ENCODE measurements around the gene CAMK1. TPM values are rescaled to one million over a fixed set of nuclear protein-coding genes. Genes with fewer than 3 reads are reported as not detected.

CAMK1 gene
- total and polyA plus RNA-seq, 2 donors from 2014 or later = 31.2 to 52.7 TPM

DNA sequence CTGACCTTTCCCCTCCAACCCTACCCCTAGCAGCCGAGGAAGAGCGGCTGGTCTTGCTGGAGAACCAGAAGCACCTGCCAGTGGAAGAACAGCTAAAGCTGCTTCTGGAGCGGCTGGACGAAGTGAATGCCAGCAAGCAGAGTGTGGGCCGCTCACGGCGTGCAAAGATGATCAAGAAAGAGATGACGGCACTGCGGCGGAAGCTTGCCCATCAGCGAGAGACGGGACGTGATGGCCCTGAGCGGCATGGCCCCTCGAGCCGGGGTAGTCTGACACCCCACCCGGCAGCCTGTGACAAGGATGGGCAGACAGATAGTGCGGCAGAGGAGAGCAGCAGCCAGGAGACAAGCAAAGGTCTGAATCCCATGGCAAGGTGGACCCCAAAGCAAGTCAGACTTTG is 26.2 kb downstream of the CAMK1 start:
- no peak for FAIRE-seq
- no peak overlapping the region for H3K27ac ChIP-seq (ENCODE audit: low read depth in 2 of 2, low read length in 2 of 2)
- no peak overlapping the region for H3K4me3 ChIP-seq (ENCODE audit: low read length in 3 of 3)
- TF ChIP-seq, protein P1, sequence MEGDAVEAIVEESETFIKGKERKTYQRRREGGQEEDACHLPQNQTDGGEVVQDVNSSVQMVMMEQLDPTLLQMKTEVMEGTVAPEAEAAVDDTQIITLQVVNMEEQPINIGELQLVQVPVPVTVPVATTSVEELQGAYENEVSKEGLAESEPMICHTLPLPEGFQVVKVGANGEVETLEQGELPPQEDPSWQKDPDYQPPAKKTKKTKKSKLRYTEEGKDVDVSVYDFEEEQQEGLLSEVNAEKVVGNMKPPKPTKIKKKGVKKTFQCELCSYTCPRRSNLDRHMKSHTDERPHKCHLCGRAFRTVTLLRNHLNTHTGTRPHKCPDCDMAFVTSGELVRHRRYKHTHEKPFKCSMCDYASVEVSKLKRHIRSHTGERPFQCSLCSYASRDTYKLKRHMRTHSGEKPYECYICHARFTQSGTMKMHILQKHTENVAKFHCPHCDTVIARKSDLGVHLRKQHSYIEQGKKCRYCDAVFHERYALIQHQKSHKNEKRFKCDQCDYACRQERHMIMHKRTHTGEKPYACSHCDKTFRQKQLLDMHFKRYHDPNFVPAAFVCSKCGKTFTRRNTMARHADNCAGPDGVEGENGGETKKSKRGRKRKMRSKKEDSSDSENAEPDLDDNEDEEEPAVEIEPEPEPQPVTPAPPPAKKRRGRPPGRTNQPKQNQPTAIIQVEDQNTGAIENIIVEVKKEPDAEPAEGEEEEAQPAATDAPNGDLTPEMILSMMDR (IDR thresholded peaks at IDR 0.05; ENCODE audit: borderline replicate concordance, extremely low read depth, insufficient read depth) = no peak
- no peaks in the 10 kb centered on the region for H3K9me3 ChIP-seq (ENCODE audit: control insufficient read depth in 2 of 3, insufficient read depth in 1 of 3, low read length in 3 of 3)
- peaks cover 13 to 89% (median 71%) of the 10 kb centered on the region in 3 donors for H3K36me3 ChIP-seq (ENCODE audit: control insufficient read depth in 2 of 3, insufficient read depth in 3 of 3, low read length in 3 of 3)
- intact Hi-C loops (cut with DNase I) = no loop called here
- H3K9ac ChIP-seq (ENCODE audit: low read length in 3 of 3) = no peak overlapping the region
- H3K4me1 ChIP-seq (ENCODE audit: control insufficient read depth in 2 of 3, insufficient read depth in 2 of 3, low read depth in 1 of 3, low read length in 3 of 3) = no peaks in the 10 kb centered on the region
- no peaks in the 10 kb centered on the region for H3K27me3 ChIP-seq (ENCODE audit: control insufficient read depth, insufficient read depth, low read length)
- DNase-seq = no peak

DNA sequence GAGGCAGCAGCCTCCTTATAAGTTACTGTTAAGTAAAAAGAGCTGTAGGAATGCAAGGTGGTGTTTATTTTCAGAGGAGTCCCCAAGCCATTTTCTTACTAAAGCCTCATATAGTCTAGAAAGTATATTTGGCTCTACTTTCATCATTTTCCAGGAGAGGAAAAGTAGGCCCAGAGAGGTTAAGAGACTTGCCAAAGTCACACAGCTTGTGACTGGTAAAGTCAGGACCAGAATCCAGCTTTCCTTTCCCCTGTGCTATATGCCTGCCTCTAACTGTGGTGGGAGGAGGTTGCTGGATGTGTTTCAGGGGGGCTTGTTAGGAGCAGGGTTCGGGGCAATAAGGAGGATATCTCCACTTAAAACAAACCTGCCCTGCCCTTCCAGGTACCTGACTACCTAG is 27.2 kb downstream of the CAMK1 start:
- H3K4me1 ChIP-seq (ENCODE audit: control insufficient read depth in 2 of 3, insufficient read depth in 2 of 3, low read depth in 1 of 3, low read length in 3 of 3) = no peaks in the 10 kb centered on the region
- intact Hi-C loops (cut with DNase I) = no loop called here
- DNase-seq (no peak), FAIRE-seq (no peak)
- H3K9me3 ChIP-seq (ENCODE audit: control insufficient read depth in 2 of 3, insufficient read depth in 1 of 3, low read length in 3 of 3) = no peaks in the 10 kb centered on the region
- H3K9ac ChIP-seq (ENCODE audit: low read length in 3 of 3) = no peak overlapping the region
- no peak overlapping the region for H3K4me3 ChIP-seq (ENCODE audit: low read length in 3 of 3)
- peaks cover 13 to 98% (median 78%) of the 10 kb centered on the region in 3 donors for H3K36me3 ChIP-seq (ENCODE audit: control insufficient read depth in 2 of 3, insufficient read depth in 3 of 3, low read length in 3 of 3)
- no peaks in the 10 kb centered on the region for H3K27me3 ChIP-seq (ENCODE audit: control insufficient read depth, insufficient read depth, low read length)
- TF ChIP-seq, protein P1 (IDR thresholded peaks at IDR 0.05; ENCODE audit: borderline replicate concordance, extremely low read depth, insufficient read depth) = no peak
- no peak overlapping the region for H3K27ac ChIP-seq (ENCODE audit: low read depth in 2 of 2, low read length in 2 of 2)

DNA sequence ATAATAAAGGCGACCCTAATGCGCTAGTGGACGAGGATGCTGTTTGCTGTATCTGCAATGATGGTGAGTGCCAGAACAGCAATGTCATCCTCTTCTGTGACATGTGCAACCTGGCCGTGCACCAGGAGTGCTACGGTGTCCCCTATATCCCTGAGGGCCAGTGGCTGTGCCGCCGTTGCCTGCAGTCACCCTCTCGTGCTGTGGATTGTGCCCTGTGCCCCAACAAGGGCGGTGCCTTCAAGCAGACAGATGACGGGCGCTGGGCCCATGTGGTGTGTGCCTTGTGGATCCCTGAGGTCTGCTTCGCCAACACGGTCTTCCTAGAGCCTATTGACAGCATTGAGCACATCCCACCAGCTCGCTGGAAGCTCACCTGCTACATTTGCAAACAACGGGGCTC is 30.6 kb downstream of the CAMK1 start:
- H3K4me3 ChIP-seq (ENCODE audit: low read length in 3 of 3) = no peak overlapping the region
- TF ChIP-seq, protein P1 (IDR thresholded peaks at IDR 0.05; ENCODE audit: borderline replicate concordance, extremely low read depth, insufficient read depth) = no peak
- H3K4me1 ChIP-seq (ENCODE audit: control insufficient read depth in 2 of 3, insufficient read depth in 2 of 3, low read depth in 1 of 3, low read length in 3 of 3) = no peaks in the 10 kb centered on the region
- H3K36me3 ChIP-seq (ENCODE audit: control insufficient read depth in 2 of 3, insufficient read depth in 3 of 3, low read length in 3 of 3) = peaks cover 8 to 84% (median 70%) of the 10 kb centered on the region in 3 donors
- no peak overlapping the region for H3K27ac ChIP-seq (ENCODE audit: low read depth in 2 of 2, low read length in 2 of 2)
- no peak for DNase-seq
- H3K27me3 ChIP-seq (ENCODE audit: control insufficient read depth, insufficient read depth, low read length) = no peaks in the 10 kb centered on the region
- no peak for FAIRE-seq
- H3K9ac ChIP-seq (ENCODE audit: low read length in 3 of 3) = no peak overlapping the region
- intact Hi-C loops (cut with DNase I) = no loop called here
- no peaks in the 10 kb centered on the region for H3K9me3 ChIP-seq (ENCODE audit: control insufficient read depth in 2 of 3, insufficient read depth in 1 of 3, low read length in 3 of 3)

DNA sequence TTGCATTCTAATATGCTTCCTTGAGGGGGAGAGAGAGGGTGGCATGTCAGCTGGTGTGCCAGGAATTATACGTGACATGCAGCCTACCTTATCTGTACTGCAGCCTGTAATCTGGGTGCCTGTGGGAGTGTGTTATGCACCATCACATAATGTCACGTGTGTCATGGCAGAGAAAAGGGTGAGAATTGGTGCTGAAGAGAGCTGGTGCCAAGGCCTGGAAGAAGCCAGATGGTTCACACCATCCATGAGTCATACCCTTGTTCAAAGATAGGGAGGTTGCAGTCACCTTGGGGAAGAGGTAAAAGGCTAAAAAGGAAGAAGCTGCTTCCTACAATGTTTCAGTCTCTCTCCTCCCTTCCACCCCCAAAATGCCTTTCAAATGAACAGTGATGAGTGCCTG is 32.9 kb downstream of the CAMK1 start:
- TF ChIP-seq, protein P1 (IDR thresholded peaks at IDR 0.05; ENCODE audit: borderline replicate concordance, extremely low read depth, insufficient read depth) = no peak
- Histone ChIP-seq H3K27me3 (ENCODE audit: control insufficient read depth, insufficient read depth, low read length) (no peaks in the 10 kb centered on the region), H3K27ac (ENCODE audit: low read depth in 2 of 2, low read length in 2 of 2) (no peak overlapping the region), H3K4me1 (ENCODE audit: control insufficient read depth in 2 of 3, insufficient read depth in 2 of 3, low read depth in 1 of 3, low read length in 3 of 3) (peaks cover 0 to 13% (median 9%) of the 10 kb centered on the region in 3 donors), H3K9ac (ENCODE audit: low read length in 3 of 3) (no peak overlapping the region), H3K9me3 (ENCODE audit: control insufficient read depth in 2 of 3, insufficient read depth in 1 of 3, low read length in 3 of 3) (no peaks in the 10 kb centered on the region), H3K36me3 (ENCODE audit: control insufficient read depth in 2 of 3, insufficient read depth in 3 of 3, low read length in 3 of 3) (peaks cover 8 to 63% (median 52%) of the 10 kb centered on the region in 3 donors), H3K4me3 (ENCODE audit: low read length in 3 of 3) (no peak overlapping the region)
- DNase-seq (no peak), FAIRE-seq (no peak)
- intact Hi-C loops (cut with DNase I) = no loop called here

All from kidney (tissue), 14 donors.